Erythroblast (primary cell): Measurements from ENCODE around the gene NCBP2.

Experiments used
- GATA1 ChIP-seq: IDR thresholded peaks from 2 replicates; pipeline ENCODE4 v1.6.1; 2011; ENCODE audit warnings: low read depth, mild to moderate bottlenecking, control low read depth, low read length, moderate library complexity
- POLR2A ChIP-seq: IDR thresholded peaks from 2 replicates; pipeline ENCODE4 v1.6.1; 2011; ENCODE audit warnings: mild to moderate bottlenecking, low read length

- TF ChIP-seq POLR2A (no peak), GATA1 (no peak)
Observed at GRCh38 chr3:196901768-196902167, 40.6 kb downstream of the NCBP2 start.
